Hair follicular keratinocyte (primary cell): ENCODE measurements around the gene SYF2. TPM values are rescaled to one million over a fixed set of nuclear protein-coding genes. Genes with fewer than 3 reads are reported as not detected.

ENCODE experiments used
- total RNA-seq: library from RNA; depleted of rRNA; stranded (reverse); fragments of >200 nt; gene quantifications from 2 replicates; pipeline ENCODE4 v1.2.3, GENCODE V29; 2015

The SYF2 gene
- total RNA-seq, result 32.6 and 33.5 TPM in 2 replicates

DNA sequence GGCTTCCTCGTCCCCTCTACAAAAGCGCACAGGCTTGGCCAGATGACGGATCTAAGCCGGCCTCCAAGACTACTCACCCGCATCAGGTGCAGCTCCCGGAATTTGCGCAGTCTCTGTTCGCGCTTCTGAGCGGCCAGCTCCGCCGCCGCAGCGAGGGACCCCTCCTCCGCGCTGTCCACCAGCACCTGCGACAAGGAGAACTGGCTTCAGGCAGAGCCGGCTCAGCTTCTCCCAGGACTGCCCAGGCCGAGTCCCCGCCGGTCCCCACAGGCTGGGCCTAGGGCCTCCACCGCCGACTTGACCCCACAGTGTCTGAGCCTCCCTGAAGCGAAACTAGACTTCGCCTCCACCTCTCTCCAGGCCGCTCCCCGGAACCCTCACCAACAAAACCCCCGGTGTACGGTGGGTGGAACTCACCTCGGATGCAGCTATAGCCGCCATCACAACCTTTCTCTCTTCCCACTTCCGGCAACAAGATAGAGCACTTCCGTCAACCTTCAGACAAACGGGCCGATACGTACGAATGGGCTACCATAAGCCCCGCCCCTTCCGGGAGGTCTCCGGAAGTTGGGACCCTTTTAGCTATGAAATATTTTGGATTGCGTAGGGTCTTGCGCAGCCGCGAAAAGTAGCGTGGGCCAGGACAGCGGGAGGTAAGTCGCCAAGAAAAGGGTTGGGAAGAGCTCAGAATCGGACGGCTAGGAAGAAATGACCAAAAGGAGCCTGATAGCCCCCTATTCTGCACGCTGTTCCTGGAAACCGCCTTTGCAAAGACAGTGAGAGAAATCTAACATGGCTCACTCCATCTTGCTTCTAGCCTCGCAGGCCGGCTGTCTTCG lies at the start of gene SYF2:
TSS of gene SYF2 (minus strand) at position 476 of the 839 bp plus-strand sequence. CDS start at position 441, 35 bp downstream.

DNA sequence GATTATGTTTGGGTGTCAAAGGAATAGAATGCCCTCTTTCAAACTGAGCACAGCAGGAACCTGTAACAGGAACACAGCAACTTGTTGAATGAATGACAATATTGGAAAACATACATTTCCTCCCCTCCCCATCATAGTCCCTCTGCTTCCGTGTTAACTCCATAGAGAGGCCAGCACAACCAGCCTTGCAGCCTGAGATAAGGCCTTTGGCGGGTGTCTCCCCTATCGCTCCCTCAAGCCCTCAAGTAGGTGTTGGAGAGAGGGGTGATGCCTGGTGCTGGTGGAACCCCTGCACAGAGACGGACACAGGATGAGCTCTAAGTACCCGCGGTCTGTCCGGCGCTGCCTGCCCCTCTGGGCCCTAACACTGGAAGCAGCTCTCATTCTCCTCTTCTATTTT lies 39.9 kb upstream of the SYF2 start, which contains the start of gene RHD:
TSS of gene RHD (plus strand) at position 272 of the 400 bp plus-strand sequence. CDS start at position 311, 39 bp downstream.

DNA sequence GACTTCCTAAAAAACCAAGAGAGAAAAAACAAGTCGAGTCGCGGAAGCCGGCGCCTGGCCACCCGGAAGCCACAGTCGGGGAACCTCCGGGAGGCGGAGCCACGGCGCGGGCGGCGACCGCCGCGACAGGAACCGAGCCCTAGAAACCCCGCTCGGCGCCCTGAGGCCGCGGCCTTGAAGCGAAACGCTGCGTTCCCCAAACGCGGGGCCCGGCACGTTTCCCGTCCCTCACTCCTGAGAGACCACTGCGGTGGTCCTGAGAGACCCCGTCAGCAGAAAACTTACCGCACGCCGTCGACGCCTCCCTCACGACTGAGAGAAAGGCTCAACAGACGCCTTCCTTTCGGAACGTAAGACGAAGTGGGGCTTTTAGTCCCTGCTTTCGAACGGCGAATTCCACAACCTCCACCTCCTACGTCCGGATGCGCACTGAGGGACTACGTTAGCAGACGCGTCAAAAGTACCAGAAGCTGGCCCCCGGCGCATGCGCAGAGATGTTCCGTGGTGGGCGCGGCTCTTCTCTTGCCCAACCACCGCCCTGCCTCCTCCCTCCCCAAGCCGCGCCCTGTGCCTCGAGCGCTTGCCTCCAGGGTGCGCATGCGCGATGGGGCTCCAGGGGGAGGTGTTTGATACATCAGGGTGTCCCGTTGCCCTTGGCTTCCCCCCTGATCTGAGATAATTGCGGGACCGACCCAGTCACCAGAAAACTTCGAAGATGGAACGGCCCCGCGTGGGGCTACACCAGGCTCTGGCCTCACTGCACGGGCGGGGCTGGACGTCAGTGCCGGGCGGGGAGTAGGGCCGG lies 14.9 kb upstream of the SYF2 start, which contains the start of gene RSRP1:
TSS of gene RSRP1 (minus strand) at position 431 of the 805 bp plus-strand sequence. CDS start 491 bp downstream, outside the sequence.

Other genes with a start within 250 kb of the SYF2 start
- 21.2 and 32.1 TPM in 2 replicates for gene RSRP1, start 15.0 kb upstream of the SYF2 start, total RNA-seq
- gene RHD, start 40.0 kb upstream of the SYF2 start, total RNA-seq, result not detected in 2 replicates
- 90.7 and 97.5 TPM in 2 replicates for gene TMEM50A, start 105.8 kb upstream of the SYF2 start, total RNA-seq
- 0.31 and 0.95 TPM in 2 replicates for gene RHCE, start 188.3 kb upstream of the SYF2 start, total RNA-seq
- gene MACO1, start 198.4 kb upstream of the SYF2 start, total RNA-seq, result 11.5 and 15.0 TPM in 2 replicates